OCI-LY1 (cell line): ENCODE measurements around the gene BTBD16.

Source experiments
- H2AFZ ChIP-seq: fragments of 200-600 bp; sonication (generic), shearing (Covaris generic); 2 replicates; pipeline ENCODE4 v1.6.0; 2014; ENCODE audit warnings: antibody characterized with exemption, mild to moderate bottlenecking, low read length
- H3F3A ChIP-seq: fragments of 200-600 bp; sonication (generic), shearing (Covaris generic); 2 replicates; pipeline ENCODE4 v1.6.0; 2014; ENCODE audit warnings: mild to moderate bottlenecking, antibody characterized with exemption, low read length, moderate library complexity; ENCODE audit not compliant: insufficient read depth
- H3K27ac ChIP-seq: fragments of 200-600 bp; sonication (generic); 2 replicates; pipeline ENCODE4 v1.5.1; 2014; ENCODE audit warnings: low read length, mixed run types, mild to moderate bottlenecking, low read depth; ENCODE audit not compliant: poor library complexity, severe bottlenecking
- H3K27me3 ChIP-seq: fragments of 200-600 bp; sonication (generic); 2 replicates; pipeline ENCODE4 v1.6.0; 2014; ENCODE audit warnings: antibody characterized with exemption, mild to moderate bottlenecking, low read length, moderate library complexity; ENCODE audit not compliant: insufficient read depth
- H3K36me3 ChIP-seq: fragments of 200-600 bp; sonication (generic); 2 replicates; pipeline ENCODE4 v1.6.1; 2014; ENCODE audit warnings: mild to moderate bottlenecking, antibody characterized with exemption, low read length, moderate library complexity, mixed read lengths; ENCODE audit not compliant: insufficient read depth
- H3K4me1 ChIP-seq: fragments of 200-600 bp; sonication (generic); 2 replicates; pipeline ENCODE4 v1.5.1; 2014; ENCODE audit warnings: mild to moderate bottlenecking, low read length, moderate library complexity; ENCODE audit not compliant: insufficient read depth, severe bottlenecking
- H3K4me2 ChIP-seq: fragments of 200-600 bp; sonication (generic), shearing (Covaris generic); 2 replicates; pipeline ENCODE4 v1.6.1; 2014; ENCODE audit warnings: low read length
- H3K4me3 ChIP-seq: fragments of 200-600 bp; sonication (generic); 2 replicates; pipeline ENCODE4 v1.5.1; 2014; ENCODE audit warnings: low read length, low read depth, mild to moderate bottlenecking, mixed read lengths; ENCODE audit not compliant: poor library complexity, severe bottlenecking
- H3K79me2 ChIP-seq: fragments of 200-600 bp; shearing (Covaris generic); 2 replicates; pipeline ENCODE4 v1.6.1; 2016; ENCODE audit warnings: mixed run types, low read length, mixed read lengths; ENCODE audit not compliant: insufficient read depth
- H3K9ac ChIP-seq: fragments of 200-600 bp; sonication (generic), shearing (Covaris generic); 2 replicates; pipeline ENCODE4 v1.6.1; 2014; ENCODE audit warnings: mild to moderate bottlenecking, low read length, mixed read lengths
- H3K9me2 ChIP-seq: fragments of 200-600 bp; sonication (generic), shearing (Covaris generic); 2 replicates; pipeline ENCODE4 v1.6.1; 2014; ENCODE audit warnings: low read depth, mild to moderate bottlenecking, low read length, mixed read lengths
- H3K9me3 ChIP-seq: fragments of 200-600 bp; shearing (Covaris generic); 2 replicates; pipeline ENCODE4 v1.6.1; 2014; ENCODE audit warnings: low read length, mixed read lengths
- H4K20me1 ChIP-seq: fragments of 200-600 bp; sonication (generic), shearing (Covaris generic); 2 replicates; pipeline ENCODE4 v1.6.0; 2016; ENCODE audit warnings: mild to moderate bottlenecking, low read length; ENCODE audit not compliant: insufficient read depth
- EZH2 ChIP-seq: fragments of 200-600 bp; sonication (generic), shearing (Covaris generic); IDR thresholded peaks from 2 replicates; pipeline ENCODE4 v1.8.0; 2017; ENCODE audit warnings: borderline replicate concordance, mixed run types, mild to moderate bottlenecking, antibody characterized with exemption, low read length, moderate library complexity, mixed read lengths
- TF ChIP-seq, protein P1 (sequence below): fragments of 200-600 bp; sonication (generic), shearing (Covaris generic); IDR thresholded peaks from 2 replicates; pipeline ENCODE4 v1.5.1; 2017; ENCODE audit warnings: mild to moderate bottlenecking, antibody characterized with exemption, low read length, moderate library complexity, mixed read lengths

The BTBD16 gene

DNA sequence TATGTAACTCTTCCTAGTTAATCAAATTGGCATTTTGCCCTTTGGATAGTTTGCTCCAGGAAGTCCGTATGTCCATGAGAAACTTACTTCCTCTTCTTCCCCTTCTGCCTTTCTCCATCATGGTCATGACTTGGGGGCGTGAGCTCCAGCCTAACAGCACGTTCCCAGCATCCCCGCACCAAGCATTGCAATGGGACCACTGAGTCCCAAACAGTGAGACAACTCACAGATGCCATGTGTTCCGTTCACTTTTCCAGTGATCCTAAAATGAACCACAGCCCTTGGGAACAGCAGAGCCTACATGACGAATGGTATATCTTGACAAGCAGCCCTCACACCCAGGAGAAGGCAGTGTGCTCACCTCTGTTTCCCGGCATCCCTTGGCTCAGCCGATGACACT, 10.7 kb downstream of the BTBD16 start:
- Histone ChIP-seq H3K4me3 (no peak overlapping the region), H3K36me3 (no peaks in the 10 kb centered on the region), H3K4me2 (no peak overlapping the region), H3K27me3 (no peaks in the 10 kb centered on the region), H3K4me1 (no peaks in the 10 kb centered on the region), H3K9ac (no peak overlapping the region), H4K20me1 (no peaks in the 10 kb centered on the region), H3K9me3 (no peaks in the 10 kb centered on the region), H2AFZ (no peak overlapping the region), H3K27ac (no peak overlapping the region), H3K9me2 (no peaks in the 10 kb centered on the region), H3K79me2 (no peaks in the 10 kb centered on the region), H3F3A (no peaks in the 10 kb centered on the region)
- no peak for TF ChIP-seq EZH2
- TF ChIP-seq, protein P1, sequence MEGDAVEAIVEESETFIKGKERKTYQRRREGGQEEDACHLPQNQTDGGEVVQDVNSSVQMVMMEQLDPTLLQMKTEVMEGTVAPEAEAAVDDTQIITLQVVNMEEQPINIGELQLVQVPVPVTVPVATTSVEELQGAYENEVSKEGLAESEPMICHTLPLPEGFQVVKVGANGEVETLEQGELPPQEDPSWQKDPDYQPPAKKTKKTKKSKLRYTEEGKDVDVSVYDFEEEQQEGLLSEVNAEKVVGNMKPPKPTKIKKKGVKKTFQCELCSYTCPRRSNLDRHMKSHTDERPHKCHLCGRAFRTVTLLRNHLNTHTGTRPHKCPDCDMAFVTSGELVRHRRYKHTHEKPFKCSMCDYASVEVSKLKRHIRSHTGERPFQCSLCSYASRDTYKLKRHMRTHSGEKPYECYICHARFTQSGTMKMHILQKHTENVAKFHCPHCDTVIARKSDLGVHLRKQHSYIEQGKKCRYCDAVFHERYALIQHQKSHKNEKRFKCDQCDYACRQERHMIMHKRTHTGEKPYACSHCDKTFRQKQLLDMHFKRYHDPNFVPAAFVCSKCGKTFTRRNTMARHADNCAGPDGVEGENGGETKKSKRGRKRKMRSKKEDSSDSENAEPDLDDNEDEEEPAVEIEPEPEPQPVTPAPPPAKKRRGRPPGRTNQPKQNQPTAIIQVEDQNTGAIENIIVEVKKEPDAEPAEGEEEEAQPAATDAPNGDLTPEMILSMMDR, result no peak

DNA sequence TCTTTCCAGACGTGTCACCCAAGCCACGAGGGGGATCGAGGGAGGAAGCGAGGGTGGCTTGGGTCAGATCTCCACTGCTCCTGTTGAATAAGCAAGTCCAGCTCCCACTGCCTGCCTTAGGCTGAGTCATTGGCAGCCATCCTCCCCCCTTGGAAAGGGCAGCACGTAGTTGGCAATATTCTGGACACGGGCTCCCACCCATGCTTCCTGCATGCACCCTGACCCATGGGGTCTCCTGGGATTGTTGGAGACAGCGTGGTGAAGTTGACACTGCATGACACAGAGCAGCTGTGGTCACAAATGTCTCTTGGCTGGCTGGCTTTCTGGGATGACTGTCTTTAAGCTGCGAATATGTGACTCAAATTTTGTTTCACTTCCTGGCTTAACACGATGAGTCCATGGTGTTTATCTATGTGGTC, 11.2 kb downstream of the BTBD16 start:
- H3K27ac ChIP-seq, result no peak overlapping the region
- H3K4me1 ChIP-seq, result no peaks in the 10 kb centered on the region
- no peaks in the 10 kb centered on the region for H3K9me2 ChIP-seq
- H3K4me2 ChIP-seq, result no peak overlapping the region
- no peak overlapping the region for H3K9ac ChIP-seq
- no peaks in the 10 kb centered on the region for H3K36me3 ChIP-seq
- H2AFZ ChIP-seq, result no peak overlapping the region
- no peaks in the 10 kb centered on the region for H3K9me3 ChIP-seq
- H3K79me2 ChIP-seq, result no peaks in the 10 kb centered on the region
- no peaks in the 10 kb centered on the region for H3K27me3 ChIP-seq
- TF ChIP-seq, protein P1, result no peak
- TF ChIP-seq EZH2, result no peak
- H3K4me3 ChIP-seq, result no peak overlapping the region
- no peaks in the 10 kb centered on the region for H4K20me1 ChIP-seq
- no peaks in the 10 kb centered on the region for H3F3A ChIP-seq

DNA sequence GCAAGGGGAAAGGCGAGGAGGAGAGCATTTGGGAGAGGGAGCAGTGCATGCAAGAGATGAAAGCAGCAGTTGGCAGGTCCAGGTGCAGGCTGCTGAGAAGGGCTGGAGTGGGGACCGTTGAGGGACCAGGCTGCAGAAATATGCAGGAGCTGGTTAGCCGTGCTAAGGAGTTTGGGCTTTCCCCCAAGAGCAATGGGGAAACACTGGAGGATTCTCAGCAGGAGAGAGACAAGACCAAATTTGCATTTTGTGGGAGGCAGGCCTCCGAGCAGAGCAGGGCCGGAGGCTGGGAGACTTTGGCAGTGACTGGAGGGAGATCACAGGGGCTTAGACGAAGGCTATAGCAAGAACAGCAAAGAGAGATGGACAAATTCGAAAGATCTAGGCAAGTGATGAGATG, 11.8 kb downstream of the BTBD16 start:
- Histone ChIP-seq H3K9me3 (no peaks in the 10 kb centered on the region), H3K27ac (no peak overlapping the region), H3K4me3 (no peak overlapping the region), H3F3A (no peaks in the 10 kb centered on the region), H3K9ac (no peak overlapping the region), H2AFZ (no peak overlapping the region), H3K9me2 (no peaks in the 10 kb centered on the region), H3K36me3 (no peaks in the 10 kb centered on the region), H3K27me3 (no peaks in the 10 kb centered on the region), H3K4me2 (no peak overlapping the region), H3K4me1 (no peaks in the 10 kb centered on the region), H3K79me2 (no peaks in the 10 kb centered on the region), H4K20me1 (no peaks in the 10 kb centered on the region)
- no peak for TF ChIP-seq EZH2
- TF ChIP-seq, protein P1, result no peak
